Hepatocyte (in vitro differentiated cells): Measurements from ENCODE around the gene CHMP4B. TPM values are rescaled to one million over a fixed set of nuclear protein-coding genes. Genes with fewer than 3 reads are reported as not detected.

Source experiments
- DNase-seq: peaks from one replicate; pipeline ENCODE4 v3.0.0-alpha.2; 2016; ENCODE audit warnings: low spot score
- H2AFZ ChIP-seq: fragments of 200-600 bp; sonication (generic); 2 replicates; pipeline ENCODE4 v1.6.0; 2016; ENCODE audit warnings: antibody characterized with exemption, mild to moderate bottlenecking
- H3K27ac ChIP-seq: fragments of 200-600 bp; sonication (generic); 2 replicates; pipeline ENCODE4 v1.5.1; 2016; ENCODE audit warnings: mild to moderate bottlenecking
- H3K27me3 ChIP-seq: fragments of 200-600 bp; sonication (generic); 2 replicates; pipeline ENCODE4 v1.6.1; 2016
- H3K36me3 ChIP-seq: fragments of 200-600 bp; sonication (generic); replicated peaks from 2 replicates; pipeline ENCODE4 v1.5.1; 2016; ENCODE audit warnings: low read depth; ENCODE audit not compliant: insufficient read depth
- H3K4me1 ChIP-seq: fragments of 200-600 bp; sonication (generic); 2 replicates; pipeline ENCODE4 v1.5.1; 2016; ENCODE audit warnings: mild to moderate bottlenecking, moderate library complexity; ENCODE audit not compliant: insufficient read depth
- H3K4me2 ChIP-seq: fragments of 200-600 bp; sonication (generic); 2 replicates; pipeline ENCODE4 v1.6.0; 2016
- H3K4me3 ChIP-seq: fragments of 200-600 bp; sonication (generic); 2 replicates; pipeline ENCODE4 v1.5.1; 2016; ENCODE audit warnings: mild to moderate bottlenecking
- H3K79me2 ChIP-seq: fragments of 200-600 bp; sonication (generic); 2 replicates; pipeline ENCODE4 v1.6.0; 2017; ENCODE audit warnings: mild to moderate bottlenecking
- H3K9me2 ChIP-seq: fragments of 200-600 bp; sonication (generic); replicated peaks from 2 replicates; pipeline ENCODE4 v1.6.0; 2017; ENCODE audit warnings: mild to moderate bottlenecking; ENCODE audit not compliant: insufficient read depth
- H3K9me3 ChIP-seq: fragments of 200-600 bp; sonication (generic); 2 replicates; pipeline ENCODE4 v1.5.1; 2016; ENCODE audit warnings: low read depth, mild to moderate bottlenecking
- H4K20me1 ChIP-seq: fragments of 200-600 bp; sonication (generic); 2 replicates; pipeline ENCODE4 v1.6.0; 2016; ENCODE audit warnings: mild to moderate bottlenecking; ENCODE audit not compliant: insufficient read depth, poor library complexity, severe bottlenecking
- EZH2 ChIP-seq: fragments of 200-600 bp; sonication (generic); IDR thresholded peaks from 2 replicates; pipeline ENCODE4 v1.6.1; 2016; ENCODE audit warnings: antibody characterized with exemption, mild to moderate bottlenecking, borderline replicate concordance
- EZH2phosphoT487 ChIP-seq: fragments of 200-600 bp; sonication (generic); IDR thresholded peaks from one replicate; pipeline ENCODE4 v1.6.1; 2018; ENCODE audit warnings: antibody characterized with exemption, mild to moderate bottlenecking, low read depth, moderate library complexity; ENCODE audit not compliant: unreplicated experiment, severe bottlenecking
- WGBS: methylation state at CpG from one replicate; pipeline ENCODE4 v1.1.6; 2016; ENCODE audit warnings: low lambda C conversion rate; ENCODE audit errors: missing lambda C conversion rate; 5-methylcytosine and 5-hydroxymethylcytosine counted together
- polyA plus RNA-seq: library from polyadenylated mRNA; unstranded; fragments of >200 nt; fragmentation: Nextera tagmentation; extraction: Ambion mirVana; gene quantifications from 2 replicates; pipeline ENCODE4 v1.2.1, GENCODE V29; 2016
- total RNA-seq: library from RNA; depleted of rRNA; stranded (reverse); fragments of >200 nt; gene quantifications from 2 replicates; pipeline ENCODE4 v1.2.3, GENCODE V29; 2014
- TF ChIP-seq, protein P1 (sequence below): fragments of 200-600 bp; sonication (generic); IDR thresholded peaks from 2 replicates; pipeline ENCODE4 v1.5.1; 2016; ENCODE audit warnings: antibody characterized with exemption, mild to moderate bottlenecking; ENCODE audit not compliant: poor library complexity

The CHMP4B gene
- total and polyA plus RNA-seq, 2 experiments from 2014 or later, result 8.1 to 95.1 TPM

DNA sequence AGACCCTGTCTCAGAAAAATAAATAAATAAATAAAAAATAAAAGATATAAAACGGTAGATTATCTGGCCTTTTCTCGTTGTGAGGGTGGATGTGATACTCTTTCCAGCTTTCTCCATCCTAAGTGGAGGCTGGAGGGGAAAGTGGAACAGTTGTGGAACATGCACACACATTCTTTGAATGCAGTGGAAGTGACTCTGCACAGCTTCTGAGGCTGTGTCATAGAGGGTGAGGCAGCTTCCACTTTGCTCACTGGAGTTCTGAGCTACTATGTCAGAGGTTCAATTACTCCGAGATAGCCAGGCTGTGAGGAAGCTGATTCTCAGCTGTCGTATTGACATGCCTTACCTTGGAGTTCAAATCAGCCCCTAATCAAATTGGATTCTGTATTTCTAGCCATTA lies 82.2 kb downstream of the CHMP4B start:
- TF ChIP-seq, protein P1, sequence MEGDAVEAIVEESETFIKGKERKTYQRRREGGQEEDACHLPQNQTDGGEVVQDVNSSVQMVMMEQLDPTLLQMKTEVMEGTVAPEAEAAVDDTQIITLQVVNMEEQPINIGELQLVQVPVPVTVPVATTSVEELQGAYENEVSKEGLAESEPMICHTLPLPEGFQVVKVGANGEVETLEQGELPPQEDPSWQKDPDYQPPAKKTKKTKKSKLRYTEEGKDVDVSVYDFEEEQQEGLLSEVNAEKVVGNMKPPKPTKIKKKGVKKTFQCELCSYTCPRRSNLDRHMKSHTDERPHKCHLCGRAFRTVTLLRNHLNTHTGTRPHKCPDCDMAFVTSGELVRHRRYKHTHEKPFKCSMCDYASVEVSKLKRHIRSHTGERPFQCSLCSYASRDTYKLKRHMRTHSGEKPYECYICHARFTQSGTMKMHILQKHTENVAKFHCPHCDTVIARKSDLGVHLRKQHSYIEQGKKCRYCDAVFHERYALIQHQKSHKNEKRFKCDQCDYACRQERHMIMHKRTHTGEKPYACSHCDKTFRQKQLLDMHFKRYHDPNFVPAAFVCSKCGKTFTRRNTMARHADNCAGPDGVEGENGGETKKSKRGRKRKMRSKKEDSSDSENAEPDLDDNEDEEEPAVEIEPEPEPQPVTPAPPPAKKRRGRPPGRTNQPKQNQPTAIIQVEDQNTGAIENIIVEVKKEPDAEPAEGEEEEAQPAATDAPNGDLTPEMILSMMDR, result no peak
- TF ChIP-seq EZH2phosphoT487 (no peak), EZH2 (no peak)
- Histone ChIP-seq H3K4me3 (no peak overlapping the region), H3K79me2 (no peaks in the 10 kb centered on the region), H3K9me3 (no peaks in the 10 kb centered on the region), H3K9me2 (no peaks in the 10 kb centered on the region), H2AFZ (no peak overlapping the region), H3K36me3 (no peaks in the 10 kb centered on the region), H3K4me2 (no peak overlapping the region), H3K27me3 (no peaks in the 10 kb centered on the region), H3K27ac (peak overlapping the region; percentile 15), H4K20me1 (no peaks in the 10 kb centered on the region), H3K4me1 (no peaks in the 10 kb centered on the region)
- no peak for DNase-seq
- 87% methylated on average over 4 of the region's 4 CpGs for WGBS

DNA sequence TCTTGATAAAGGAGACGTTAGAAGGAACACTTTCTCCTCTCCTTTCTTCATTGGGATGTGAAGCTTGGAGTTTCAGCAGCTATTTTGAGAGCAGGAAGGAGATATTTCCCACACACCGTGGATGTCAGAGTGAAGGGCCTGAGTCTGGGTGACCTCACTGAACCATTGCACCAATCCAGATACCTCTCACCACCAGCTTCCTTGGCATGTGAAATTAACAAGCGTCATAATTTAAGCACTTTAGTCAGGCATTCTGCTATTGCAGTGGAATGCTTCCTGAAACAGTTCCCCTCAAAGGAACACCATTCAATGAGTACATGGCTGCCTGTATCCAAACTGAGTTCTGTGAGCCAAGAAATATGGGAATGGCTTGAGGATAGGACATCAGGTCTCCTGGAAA lies 83.7 kb downstream of the CHMP4B start:
- Histone ChIP-seq H3K27me3 (no peaks in the 10 kb centered on the region), H2AFZ (no peak overlapping the region), H3K4me2 (no peak overlapping the region), H3K79me2 (no peaks in the 10 kb centered on the region), H3K9me3 (no peaks in the 10 kb centered on the region), H4K20me1 (no peaks in the 10 kb centered on the region), H3K27ac (no peak overlapping the region), H3K4me1 (no peaks in the 10 kb centered on the region), H3K9me2 (no peaks in the 10 kb centered on the region), H3K4me3 (no peak overlapping the region), H3K36me3 (no peaks in the 10 kb centered on the region)
- WGBS, result 82% methylated on average over 3 of the region's 3 CpGs
- TF ChIP-seq, protein P1, result no peak
- TF ChIP-seq EZH2phosphoT487, result no peak
- DNase-seq, result no peak

DNA sequence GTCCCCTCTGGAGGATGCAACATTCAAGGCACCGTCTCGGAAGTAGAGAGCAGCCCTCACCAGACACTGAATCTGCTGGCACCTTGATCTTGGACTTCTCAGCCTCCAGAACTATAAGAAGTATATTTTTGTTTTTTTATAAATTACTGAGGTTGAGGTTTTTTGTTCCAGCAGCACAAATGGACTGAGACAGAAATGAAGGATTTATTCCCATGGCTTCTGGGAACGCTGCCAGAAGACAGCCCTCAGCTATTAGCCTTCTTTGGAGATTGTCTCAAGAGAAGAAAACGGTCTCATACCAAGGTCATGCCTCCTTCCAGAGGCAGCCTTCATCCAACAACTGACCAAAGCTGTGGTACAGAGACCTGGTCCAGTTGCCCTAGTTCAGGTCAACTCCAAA lies 85.4 kb downstream of the CHMP4B start:
- no peak for DNase-seq
- Histone ChIP-seq H3K4me1 (no peaks in the 10 kb centered on the region), H3K27ac (no peak overlapping the region), H4K20me1 (no peaks in the 10 kb centered on the region), H3K79me2 (no peaks in the 10 kb centered on the region), H3K36me3 (no peaks in the 10 kb centered on the region), H3K9me3 (no peaks in the 10 kb centered on the region), H2AFZ (no peak overlapping the region), H3K27me3 (no peaks in the 10 kb centered on the region), H3K4me3 (no peak overlapping the region), H3K4me2 (no peak overlapping the region), H3K9me2 (no peaks in the 10 kb centered on the region)
- TF ChIP-seq, protein P1, result no peak
- TF ChIP-seq EZH2, result no peak
- TF ChIP-seq EZH2phosphoT487, result no peak
- 81% methylated on average over 4 of the region's 4 CpGs for WGBS

DNA sequence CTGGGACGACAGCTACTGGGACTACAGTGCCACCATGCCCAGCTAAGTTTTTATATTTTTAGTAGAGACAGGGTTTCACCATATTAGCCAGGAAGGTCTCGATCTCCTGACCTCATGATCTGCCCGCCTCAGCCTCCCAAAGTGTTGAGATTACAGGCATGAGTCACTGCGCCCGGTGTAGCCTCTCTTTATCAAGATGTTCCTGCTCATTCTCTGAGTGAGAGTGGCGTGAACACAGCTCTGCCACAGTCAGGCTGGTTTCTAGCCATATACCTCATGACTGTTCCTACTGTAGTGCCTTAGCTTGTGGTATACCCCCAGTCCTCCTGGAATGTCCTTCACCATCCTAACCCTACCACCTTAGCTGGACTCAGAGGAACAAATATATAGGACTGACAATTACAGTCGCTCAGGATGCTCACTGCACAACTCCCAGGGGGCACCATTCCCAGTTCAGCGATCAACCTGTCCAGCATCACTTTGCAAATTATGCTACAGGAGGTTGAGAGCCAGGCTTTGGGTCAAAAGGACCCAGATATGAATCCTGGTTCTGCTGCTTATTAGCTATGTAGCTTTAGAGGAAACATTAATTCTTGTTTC lies 86.3 kb downstream of the CHMP4B start:
- H3K4me1 ChIP-seq, result no peaks in the 10 kb centered on the region
- no peak for DNase-seq
- no peak overlapping the region for H3K27ac ChIP-seq
- no peak overlapping the region for H2AFZ ChIP-seq
- H3K27me3 ChIP-seq, result no peaks in the 10 kb centered on the region
- no peak overlapping the region for H3K4me3 ChIP-seq
- H3K9me3 ChIP-seq, result no peaks in the 10 kb centered on the region
- no peaks in the 10 kb centered on the region for H3K79me2 ChIP-seq
- no peaks in the 10 kb centered on the region for H3K9me2 ChIP-seq
- H4K20me1 ChIP-seq, result no peaks in the 10 kb centered on the region
- 68% methylated on average over 8 of the region's 8 CpGs for WGBS
- H3K4me2 ChIP-seq, result no peak overlapping the region
- TF ChIP-seq EZH2phosphoT487 (no peak), EZH2 (no peak)
- TF ChIP-seq, protein P1, result no peak
- H3K36me3 ChIP-seq, result no peaks in the 10 kb centered on the region
